Right lobe of liver (tissue), 4 donors: ENCODE results near the gene NDUFS8.

Experiments used
- CTCF ChIP-seq, 4 donors: fragments of 200-600 bp in 3 of 4; fragments of 450-650 bp in 1 of 4; IDR thresholded peaks; one replicate each; pipeline versions ENCODE4 v1.5.1 to v1.8.0; 2016 to 2022; ENCODE audit warnings: antibody characterized with exemption in 4 of 4, mild to moderate bottlenecking in 2 of 4
- POLR2A ChIP-seq: fragments of 450-650 bp; IDR thresholded peaks from one replicate; pipeline ENCODE4 v1.6.1; 2017; ENCODE audit warnings: antibody characterized with exemption, mild to moderate bottlenecking
- donor health status: DM: no; HTN: no; CAD: no.
- donor health status: DM: no; HTN: no; CAD: no.
- donor health status: DM: no; HTN: yes; CAD: no.

DNA sequence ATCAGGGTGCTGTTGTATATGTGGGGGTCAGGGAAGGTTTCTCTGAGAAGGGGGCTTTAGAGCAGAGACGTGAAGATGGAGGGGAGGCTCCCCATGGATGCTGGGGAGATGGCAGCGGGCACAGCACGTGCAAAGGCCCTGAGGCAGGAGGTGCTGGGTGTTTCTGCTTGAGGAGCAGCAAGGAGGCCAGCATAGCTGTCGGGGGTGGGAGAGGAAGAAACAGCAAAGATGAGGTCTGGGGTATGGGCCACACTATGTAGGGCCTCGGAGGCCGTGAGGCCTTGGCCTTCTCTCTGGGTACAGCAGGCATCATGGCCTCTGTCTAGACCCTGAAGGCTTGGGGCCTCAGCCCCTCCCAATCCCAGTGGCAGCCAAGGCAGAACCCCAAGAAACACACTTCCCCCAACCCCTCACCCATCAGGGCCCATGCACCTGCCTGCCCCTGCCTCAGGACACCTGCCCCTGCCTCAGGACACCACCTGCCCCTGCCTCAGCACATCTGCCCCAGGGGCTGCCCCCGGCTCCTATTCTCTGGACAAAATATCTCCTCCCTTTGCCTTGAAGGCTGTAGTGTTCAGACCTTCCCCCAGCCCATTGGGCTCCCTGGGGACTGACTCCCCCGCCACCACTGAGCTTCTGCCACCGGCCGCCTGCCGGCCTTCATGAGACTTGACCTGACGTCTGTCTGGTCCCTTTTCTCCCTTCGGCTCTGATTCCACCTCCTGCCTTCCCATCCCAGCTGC, 14.1 kb upstream of the NDUFS8 start:
- no peak for TF ChIP-seq CTCF (IDR thresholded peaks at IDR 0.05)
- TF ChIP-seq POLR2A = no peak
